GM21526 (cell line): ENCODE results near the gene CELF5.

Source experiments
- ATAC-seq: cut with Tn5 transposase; IDR thresholded peaks from one replicate; pipeline ENCODE4 v1.9.1; 2021; ENCODE audit warnings: moderate library complexity; ENCODE audit not compliant: unreplicated experiment, low FRiP score

Gene CELF5

DNA sequence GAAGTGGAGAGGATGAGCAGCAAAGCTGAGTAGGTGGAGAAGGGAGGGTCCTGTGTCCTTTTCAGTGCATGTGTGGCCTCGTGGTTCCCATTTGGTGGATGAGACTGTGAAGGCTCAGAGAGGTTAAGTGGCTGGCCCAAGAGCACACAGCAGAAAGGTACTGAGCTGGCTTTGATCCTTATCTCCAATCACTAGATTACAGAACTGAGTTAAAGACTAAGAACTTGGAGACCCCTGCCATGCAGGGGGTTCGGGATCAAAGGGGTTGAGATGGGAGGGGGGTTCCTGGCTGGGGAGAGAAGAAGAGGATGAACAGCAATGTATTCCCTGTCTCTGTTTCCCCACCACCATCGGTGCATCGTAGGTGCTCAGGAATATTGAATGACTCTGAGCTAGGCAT is 11.8 kb downstream of the CELF5 start:
- no peak for ATAC-seq

DNA sequence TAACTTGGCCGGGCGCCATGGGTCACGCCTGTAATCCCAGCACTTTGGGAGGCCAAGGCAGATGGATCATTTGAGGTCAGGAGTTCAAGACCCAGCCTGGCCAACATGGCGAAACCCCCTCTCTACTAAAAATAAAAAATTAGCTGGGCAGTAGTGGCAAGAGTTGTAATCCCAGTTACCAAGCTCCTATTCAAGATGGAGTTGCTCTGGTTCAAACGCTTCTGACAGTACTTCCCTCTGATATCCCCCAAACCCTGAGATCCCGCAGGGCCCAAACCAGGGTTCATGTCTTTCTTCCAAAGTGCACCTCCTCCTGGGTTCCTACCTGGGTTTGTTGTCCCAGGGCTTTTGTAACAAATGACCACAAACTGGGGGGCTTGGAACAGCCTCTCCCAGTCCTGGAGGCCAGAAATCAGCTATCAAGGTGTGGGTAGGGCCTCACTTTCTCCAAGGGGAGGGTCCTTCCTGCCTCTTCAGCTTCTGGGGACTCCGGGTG is 13.7 kb downstream of the CELF5 start:
- ATAC-seq, result no peak

DNA sequence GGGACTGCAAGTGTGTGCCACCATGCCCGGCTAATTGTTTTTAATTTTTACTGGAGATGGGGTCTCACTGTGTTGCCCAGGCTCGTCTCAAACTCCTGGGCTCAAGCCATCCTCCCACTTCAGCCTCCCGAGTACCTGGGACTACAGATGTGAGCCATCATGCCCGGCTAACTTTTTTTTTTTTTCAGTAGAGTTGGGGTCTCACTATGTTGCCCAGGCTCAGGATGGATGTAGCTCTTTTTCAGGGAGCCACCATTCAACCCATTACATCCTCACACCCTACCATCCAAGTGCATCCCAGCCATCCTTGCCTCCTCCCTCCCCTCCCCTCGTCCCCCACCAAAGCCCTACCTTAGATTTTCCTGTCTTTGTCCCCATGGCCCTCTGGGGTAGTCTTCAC is 14.9 kb downstream of the CELF5 start:
- no peak for ATAC-seq

DNA sequence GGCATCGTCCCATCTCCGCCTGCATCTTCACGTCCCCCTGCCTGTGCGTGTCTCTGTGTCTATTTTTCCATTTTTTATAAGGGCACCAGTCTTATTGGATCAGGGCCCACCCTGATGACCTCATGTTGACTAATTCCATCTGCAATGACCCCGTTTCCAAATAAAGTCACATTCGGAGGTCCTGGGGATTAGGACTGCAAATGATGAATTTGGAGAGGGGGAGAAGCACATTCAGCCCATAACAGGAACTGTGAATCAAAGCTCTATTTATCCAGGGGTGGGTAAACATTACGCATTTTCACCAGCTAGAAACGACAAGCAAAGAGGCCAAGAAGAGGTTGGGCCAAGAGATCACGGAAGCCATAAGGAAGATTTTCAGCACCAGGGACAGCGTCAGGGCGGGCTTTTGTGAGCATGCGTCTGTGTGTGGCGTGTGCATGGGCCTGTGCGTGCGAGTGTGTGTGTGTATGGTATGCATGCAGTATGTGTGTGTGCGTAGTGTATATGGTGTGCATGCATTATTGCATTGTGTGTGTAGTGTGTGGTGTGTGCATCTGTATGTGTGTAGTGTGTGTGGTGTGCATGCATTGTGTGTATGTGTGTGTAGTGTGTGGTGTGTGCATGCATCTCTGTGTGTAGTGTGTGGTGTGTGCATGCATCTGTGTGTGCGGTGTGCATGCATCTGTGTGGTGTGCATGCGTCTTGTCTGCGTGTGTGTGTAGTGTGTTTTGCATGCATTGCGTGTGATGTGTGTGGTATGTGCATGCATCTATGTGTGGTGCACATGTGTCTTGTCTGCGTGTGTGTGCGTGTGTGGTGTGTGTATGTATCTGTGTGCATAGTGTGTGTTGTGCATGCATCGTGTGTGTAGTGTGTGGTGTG is 19.6 kb downstream of the CELF5 start:
- no peak for ATAC-seq

DNA sequence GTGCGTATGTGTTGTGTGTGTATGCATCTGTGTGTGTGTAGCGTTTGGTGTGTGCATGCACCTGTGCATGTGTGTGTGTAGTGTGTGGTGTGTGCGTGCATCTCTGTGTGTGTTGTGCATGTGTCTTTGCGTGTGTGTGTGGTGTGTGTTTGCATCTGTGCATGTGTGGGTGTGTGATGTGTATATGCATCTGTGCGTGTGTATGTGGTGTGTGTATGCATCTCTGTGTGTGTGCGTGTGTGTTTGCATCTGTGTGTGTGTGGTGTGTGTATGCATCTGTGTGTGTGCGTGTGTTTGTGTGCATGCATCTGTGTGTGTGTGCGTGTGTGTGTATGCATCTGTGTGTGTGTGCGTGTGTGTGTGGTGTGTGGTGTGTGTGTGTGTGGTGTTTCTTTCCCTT is 20.6 kb downstream of the CELF5 start:
- no peak for ATAC-seq

DNA sequence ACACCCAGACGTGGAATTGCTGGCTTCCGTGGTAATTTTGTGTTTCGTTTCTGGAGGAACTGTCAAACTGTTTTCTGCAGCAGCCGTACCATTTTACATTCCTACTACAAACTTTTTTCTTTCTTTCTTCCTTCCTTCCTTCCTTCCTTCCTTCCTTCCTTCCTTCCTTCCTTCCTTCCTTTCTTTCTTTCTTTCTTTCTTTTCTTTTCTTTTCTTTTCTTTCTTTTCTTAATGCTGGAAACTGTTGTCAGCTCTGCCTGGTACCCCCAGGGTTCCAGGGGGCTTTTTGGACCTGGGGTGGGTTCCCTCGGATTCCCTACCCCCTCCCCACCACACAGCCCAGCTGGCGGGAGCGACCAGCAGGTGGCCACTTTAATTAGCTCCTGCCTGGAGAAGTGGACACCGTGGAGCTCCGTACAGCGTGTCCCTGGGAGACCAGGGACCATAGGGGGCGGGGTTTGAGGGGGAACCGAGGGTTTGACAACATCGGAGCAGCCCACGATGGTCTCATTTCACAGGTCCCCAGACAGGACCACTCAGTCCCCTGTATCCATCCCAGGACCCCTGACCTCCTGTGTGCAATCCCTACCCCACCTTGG is 24.4 kb downstream of the CELF5 start:
- no peak for ATAC-seq

DNA sequence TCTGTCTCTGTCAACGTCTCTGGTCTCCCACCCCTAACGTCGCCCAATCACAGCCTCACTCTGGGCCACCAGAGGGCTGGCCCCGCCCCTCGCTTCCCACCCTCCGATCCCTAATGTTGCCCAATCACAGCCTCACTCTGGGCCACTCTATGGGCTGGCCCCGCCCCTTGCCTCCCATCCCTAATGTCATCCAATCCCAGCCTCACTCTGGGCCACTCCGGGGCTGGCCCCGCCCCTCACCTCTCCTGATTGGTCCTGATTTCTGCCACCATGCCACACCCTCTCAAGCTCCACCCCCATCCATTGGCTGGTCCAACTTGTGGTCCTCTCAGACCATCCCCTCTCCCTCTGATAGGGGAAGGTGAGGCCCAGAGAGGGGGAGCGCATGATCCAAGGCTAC is 24.9 kb downstream of the CELF5 start:
- ATAC-seq, result no peak

DNA sequence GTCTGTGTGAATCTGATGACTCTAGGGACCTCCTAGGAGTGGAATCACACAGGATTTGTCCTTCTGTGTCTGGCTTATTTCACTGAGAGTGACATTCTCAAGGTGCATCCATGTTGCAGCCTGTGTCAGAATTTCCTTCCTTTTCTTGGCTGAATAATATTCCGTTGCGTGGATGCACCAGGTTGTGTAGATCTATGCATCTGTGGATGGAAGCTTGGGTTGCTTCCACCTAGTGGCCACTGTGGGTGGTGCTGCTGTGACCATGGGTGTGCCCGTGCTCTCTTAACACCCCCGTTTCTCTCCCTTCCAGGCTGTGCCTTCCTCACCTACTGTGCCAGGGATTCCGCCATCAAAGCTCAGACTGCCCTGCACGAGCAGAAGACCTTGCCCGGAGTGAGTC is 26.2 kb downstream of the CELF5 start:
- no peak for ATAC-seq

DNA sequence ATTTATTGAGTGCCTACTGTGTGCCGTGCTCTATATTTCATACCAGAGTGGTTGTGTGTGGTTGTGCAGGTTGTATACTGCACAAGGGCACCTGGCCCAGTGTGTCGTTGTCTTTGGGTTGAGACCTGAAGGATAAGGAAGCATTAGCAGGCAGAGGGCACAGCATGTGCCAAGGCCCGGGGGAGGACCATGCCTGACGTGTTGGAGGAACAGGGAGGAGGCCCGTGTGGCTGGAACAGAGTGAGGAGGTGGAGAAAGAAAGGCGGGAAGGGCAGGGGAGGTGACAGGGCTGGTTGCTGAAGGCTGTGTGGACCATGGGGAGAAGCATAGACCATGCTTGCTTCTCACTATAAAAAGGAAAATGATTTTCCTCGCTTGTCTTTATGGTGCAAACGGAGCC is 26.8 kb downstream of the CELF5 start:
- ATAC-seq, result no peak

DNA sequence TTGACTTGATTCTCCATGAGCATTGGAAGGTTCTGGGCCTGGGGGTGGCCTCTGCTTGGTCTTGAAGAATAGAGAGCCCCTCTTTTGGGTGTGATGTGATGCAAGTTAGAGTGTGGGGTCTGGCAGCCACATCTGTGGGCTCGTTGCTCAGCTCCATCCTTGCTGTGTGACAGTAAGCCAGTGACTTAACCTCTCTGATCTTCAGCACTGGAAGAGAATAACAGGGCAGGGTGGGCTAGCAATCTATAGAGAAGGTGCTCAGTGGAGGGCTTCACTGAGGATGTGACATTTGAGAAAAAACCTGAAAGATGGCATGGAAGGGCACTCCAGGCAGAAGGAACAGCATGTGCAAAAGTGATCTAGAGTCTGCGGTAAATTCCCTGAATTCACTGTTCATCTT is 28.2 kb downstream of the CELF5 start:
- ATAC-seq, result no peak

DNA sequence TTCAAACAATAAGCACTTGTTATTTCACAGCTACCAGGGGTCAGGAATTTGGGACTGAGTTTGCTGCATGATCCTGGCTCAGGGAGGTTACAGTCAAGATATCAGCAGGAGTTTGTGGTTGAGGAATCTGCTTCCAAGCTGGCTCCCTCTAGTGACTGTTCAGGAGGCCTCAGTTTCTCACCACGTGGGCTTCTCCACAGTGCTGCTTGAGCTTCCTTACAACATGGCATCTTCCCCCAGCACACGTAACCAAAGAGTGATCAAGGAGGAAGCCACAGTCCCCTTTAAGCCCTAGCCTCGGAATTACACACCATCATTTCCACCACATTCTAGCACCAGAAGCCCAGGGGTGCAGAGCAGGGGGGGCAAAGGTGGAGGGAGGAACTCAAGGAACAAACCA is 28.8 kb downstream of the CELF5 start:
- ATAC-seq, result no peak

DNA sequence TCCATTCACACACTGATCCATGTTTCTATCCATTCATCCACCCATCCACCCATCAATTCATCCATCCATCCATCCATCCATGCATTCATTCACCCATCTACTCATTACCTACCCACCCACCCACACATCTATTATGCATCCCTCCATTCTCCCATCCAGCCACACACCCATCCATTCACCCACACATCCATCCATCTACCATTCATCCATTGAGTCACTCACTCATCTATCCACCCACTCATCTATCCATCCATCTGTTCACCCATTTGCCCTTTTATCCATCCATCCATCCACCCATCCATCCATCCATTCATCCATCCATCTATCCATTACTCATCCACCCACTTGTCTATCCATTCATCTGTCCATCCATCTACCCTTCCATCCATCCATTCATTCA is 30.1 kb downstream of the CELF5 start:
- no peak for ATAC-seq

DNA sequence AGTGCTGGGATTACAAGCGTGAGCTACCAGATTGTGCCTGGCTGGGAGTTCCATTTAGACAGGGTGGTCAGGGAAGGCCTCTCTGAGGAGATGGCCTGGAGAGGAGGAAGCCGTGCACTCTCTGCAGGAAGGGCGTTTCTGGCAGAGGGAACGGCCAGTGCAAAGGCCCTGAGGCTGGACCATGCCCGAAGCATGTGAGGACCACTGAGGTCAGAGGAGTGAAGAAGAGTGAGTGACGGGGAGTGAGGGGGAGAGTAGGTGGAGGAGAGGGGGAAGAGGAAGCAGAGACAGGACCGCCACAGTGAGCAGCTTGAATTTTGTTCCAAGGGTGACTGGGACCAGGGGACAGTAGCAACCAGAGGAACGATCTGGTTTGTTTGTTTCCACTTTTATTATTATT is 32.6 kb downstream of the CELF5 start:
- ATAC-seq, result no peak

DNA sequence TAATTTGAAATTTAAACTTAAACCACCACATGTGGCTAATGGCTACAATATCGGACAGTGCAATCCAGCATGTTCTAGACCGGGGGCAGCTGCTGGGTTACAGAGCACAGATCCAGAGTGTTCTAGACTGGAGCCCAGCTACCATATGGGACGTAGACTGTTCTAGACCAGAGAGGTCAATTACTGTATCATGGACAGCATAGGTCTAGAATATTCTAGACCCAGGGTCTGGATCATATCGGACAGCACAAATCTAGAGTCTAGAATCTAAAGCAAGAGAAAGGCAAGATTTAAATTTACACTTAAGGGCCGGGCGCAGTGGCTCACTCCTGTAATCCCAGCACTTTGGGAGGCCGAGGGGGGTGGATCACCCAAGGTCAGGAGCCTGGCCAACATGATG is 37.9 kb downstream of the CELF5 start:
- ATAC-seq, result no peak

DNA sequence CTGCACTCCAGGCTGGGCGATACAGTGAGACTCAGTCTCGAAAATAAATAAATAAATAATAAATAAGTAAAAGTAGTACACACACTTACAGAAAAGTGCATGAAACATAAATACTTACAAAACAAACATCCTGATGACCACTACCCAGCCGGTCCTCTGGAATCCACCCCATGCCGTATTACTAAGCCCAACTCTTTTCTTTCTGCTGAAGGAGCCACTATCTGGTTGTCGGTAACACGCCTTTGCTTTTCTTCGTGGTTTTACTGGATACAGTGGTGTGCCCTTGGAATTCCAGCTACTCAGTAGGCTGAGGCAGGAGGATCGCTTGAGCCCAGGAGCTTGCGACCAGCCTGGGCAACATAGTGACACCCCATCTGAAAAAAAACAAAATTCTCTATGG is 39.4 kb downstream of the CELF5 start:
- ATAC-seq, result no peak

DNA sequence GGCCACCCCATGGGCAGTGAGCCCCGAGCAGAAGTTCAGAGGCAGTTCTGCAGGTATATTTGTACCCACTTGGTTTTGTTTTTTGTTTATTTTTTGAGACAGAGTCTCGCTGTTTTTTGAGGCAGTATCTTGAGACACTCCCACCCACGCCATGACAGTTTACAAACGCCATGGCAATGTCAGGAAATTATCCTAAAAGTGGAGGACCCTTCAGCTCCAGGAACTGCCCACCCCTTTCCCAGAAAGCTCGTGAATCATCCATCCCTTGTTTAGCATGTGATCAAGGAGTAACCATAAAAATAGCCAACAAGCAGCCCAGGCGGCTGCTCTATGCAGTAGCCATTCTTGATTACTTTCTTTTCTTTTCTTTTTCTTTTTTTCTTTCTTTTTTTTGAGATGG is 41.0 kb downstream of the CELF5 start:
- ATAC-seq, result no peak

DNA sequence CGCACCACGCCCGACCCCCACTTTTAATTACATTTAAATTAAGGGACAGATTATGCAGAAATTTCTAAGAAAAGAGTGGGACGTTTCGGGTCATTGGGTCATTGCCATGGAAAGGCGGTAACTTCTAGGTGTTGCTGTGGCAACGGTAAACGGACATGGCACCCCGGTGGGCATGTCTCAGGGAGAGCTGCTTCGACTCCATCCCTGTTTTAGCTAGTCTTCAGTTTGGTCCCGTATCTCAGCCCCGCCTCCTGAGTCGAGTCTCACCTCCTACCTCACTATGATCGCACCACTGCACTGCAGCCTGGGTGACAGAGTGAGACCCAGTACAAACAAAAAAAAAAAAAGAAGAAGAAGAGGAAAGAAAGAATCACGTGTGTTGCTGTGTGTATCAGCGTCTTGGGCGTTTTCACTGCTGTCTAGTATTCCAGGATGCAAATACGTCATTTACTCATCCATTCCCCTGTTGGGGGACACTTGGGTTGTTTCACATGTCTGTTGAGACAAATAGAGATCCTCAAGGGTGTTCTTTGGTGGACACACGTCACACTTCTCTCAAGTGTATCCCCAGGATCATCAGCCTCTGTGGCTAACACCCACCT is 41.7 kb downstream of the CELF5 start:
- no peak for ATAC-seq

DNA sequence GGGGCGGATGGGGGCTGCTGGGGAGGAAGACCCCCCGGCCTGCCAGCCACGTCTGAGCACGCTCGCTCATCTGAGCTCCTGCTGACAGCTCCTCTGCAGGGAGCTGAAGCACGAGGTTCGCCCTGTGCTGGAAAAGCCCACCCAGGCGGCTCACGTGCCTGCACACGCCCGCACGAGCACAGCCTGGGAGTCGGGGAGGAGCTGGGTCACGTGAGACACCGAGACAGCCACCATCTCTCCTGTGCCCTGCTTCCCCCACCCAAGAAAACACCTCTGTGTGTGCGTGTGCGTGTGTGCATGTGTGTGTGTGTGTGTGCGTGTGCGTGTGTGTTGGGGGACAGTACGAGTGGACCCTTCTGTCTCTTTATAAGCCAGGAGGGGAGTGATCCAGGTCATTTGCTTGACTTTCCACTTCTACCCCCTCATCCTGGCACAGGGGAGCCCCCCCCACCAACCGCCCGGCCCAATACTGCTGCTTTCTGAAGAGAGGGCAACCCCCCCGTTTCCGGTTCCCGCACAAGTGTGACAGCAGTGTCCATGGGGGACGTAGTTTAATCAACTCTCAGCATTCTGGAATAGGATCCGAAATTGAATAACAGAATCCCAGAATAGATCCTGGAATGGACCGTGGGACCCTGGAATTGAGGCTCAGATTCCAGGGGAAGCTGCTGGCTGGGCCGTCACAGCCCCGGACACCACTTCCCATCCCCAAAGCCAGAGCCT is 42.5 kb downstream of the CELF5 start:
- ATAC-seq, result no peak

DNA sequence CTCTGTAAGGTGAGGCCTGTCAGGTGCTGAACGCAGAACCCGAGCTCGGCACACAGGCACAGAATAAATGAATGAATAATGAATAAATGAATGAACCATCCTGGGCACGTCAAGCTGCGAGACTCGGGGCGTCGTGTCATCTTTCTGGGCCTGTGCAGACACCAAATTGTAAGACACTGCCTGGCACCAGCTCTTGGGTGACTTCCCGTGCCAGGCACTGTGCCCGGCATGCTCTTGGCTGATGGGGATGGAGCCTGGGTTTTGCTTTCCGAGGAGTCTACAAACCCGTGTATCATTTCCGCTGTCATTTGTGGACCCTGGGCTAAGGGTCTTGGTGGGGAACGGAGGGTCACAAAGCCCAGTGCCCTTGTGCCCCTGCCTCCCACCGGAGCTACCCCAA is 43.9 kb downstream of the CELF5 start:
- no peak for ATAC-seq

DNA sequence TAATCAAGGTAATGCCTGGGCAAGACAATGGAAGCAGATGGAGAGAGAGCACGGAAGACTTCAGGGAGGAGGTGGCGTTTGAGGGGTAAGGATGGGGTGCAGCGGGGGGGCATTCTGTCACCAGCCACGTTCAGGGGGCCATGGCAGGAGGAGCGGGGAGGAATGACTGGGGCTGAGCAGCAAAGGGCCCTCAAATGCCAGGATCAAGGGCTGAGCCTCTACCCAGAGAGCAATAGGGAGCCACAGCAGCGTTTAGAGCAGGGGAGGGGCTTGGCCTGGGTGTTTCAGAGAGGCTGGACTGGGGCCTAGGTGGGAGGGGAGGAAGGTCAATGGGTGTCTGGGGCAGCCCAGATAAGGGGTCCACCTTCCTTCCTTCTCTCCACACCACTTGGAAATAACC is 44.3 kb downstream of the CELF5 start:
- ATAC-seq, result no peak
